Testis (tissue), 2 donors: ENCODE measurements around the gene FOXN3.

Experiments used
- POLR2A ChIP-seq: fragments of 450-650 bp; IDR thresholded peaks from one replicate; pipeline ENCODE4 v1.6.1; 2017; ENCODE audit warnings: antibody characterized with exemption, mild to moderate bottlenecking, moderate library complexity
- TF ChIP-seq, protein P1 (sequence below), 3 experiments: fragments of 450-650 bp in 2 of 3; fragments of 200-600 bp in 1 of 3; sonication (generic) in 1 of 3; IDR thresholded peaks; one replicate each; pipeline ENCODE4 v1.5.1; 2016 to 2019; ENCODE audit warnings: antibody characterized with exemption in 3 of 3, mild to moderate bottlenecking in 2 of 3, moderate library complexity in 1 of 3

DNA sequence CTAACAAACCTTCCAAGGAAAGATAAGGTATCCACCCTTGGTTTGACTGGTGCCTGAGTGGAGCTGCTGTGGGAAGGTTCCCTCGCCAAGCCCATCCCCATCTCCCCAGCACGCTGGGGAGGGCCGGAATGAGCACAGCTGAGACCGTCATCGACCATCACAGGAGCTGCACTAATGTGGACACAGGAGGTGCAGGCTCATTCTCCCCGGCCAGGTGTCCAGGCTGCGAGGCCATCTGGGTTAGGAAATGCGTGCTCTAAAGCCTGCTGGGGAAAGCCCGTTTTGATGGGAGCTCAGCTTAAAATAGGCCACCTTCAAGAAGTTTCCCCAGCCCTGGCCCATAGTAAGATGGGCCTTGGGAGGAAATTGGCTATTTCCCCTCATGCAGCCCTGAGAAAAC lies 35.2 kb upstream of the FOXN3 start:
- TF ChIP-seq, protein P1, sequence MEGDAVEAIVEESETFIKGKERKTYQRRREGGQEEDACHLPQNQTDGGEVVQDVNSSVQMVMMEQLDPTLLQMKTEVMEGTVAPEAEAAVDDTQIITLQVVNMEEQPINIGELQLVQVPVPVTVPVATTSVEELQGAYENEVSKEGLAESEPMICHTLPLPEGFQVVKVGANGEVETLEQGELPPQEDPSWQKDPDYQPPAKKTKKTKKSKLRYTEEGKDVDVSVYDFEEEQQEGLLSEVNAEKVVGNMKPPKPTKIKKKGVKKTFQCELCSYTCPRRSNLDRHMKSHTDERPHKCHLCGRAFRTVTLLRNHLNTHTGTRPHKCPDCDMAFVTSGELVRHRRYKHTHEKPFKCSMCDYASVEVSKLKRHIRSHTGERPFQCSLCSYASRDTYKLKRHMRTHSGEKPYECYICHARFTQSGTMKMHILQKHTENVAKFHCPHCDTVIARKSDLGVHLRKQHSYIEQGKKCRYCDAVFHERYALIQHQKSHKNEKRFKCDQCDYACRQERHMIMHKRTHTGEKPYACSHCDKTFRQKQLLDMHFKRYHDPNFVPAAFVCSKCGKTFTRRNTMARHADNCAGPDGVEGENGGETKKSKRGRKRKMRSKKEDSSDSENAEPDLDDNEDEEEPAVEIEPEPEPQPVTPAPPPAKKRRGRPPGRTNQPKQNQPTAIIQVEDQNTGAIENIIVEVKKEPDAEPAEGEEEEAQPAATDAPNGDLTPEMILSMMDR (IDR thresholded peaks at IDR 0.05) = no peak
- no peak for TF ChIP-seq POLR2A
